ENCODE measurements around the gene CCNY. TPM values are rescaled to one million over a fixed set of nuclear protein-coding genes. Genes with fewer than 3 reads are reported as not detected.
A peak's percentile ranks its signal among the peaks of the same experiment; 100 is the strongest.

CCNY gene
- total RNA-seq, 1 donor from 2014 or later: 81.1 TPM

DNA sequence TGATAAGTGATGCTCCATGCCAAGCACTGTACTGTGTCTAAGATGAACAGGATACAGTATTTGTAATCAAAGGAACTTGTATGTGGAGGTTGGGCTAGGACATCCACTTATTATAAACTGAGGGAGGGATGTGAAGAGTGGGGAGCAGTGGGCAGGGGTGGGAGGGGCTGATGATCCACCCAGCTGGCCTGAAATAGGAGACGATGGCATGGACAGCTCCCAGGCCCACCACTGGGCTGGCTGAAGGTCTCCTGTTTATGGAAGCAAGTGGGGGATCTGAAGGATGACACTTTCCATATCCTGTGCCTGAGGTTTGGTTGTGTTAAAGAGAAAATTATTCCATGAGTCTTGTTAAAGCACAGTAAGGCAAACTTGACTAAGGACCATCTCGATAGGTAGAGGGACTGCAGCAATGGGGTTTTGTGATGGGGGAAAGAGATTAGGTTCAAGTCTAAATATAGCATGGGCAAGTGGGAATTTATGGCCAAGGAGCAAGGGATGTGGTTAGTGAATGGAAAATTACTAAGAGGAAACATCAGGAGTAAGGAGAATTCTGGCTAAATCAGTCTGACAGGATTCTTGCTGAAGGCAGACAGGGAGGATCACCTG lies 124.6 kb downstream of the CCNY start:
- TF ChIP-seq, protein P1, sequence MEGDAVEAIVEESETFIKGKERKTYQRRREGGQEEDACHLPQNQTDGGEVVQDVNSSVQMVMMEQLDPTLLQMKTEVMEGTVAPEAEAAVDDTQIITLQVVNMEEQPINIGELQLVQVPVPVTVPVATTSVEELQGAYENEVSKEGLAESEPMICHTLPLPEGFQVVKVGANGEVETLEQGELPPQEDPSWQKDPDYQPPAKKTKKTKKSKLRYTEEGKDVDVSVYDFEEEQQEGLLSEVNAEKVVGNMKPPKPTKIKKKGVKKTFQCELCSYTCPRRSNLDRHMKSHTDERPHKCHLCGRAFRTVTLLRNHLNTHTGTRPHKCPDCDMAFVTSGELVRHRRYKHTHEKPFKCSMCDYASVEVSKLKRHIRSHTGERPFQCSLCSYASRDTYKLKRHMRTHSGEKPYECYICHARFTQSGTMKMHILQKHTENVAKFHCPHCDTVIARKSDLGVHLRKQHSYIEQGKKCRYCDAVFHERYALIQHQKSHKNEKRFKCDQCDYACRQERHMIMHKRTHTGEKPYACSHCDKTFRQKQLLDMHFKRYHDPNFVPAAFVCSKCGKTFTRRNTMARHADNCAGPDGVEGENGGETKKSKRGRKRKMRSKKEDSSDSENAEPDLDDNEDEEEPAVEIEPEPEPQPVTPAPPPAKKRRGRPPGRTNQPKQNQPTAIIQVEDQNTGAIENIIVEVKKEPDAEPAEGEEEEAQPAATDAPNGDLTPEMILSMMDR (IDR thresholded peaks at IDR 0.05; ENCODE audit: borderline replicate concordance): no peak

GRCh38 chr10:35462491-35462934 lies 126.2 kb downstream of the CCNY start:
- Histone ChIP-seq H3K27me3 (ENCODE audit: low read depth) (no peaks in the 10 kb centered on the region), H3K4me1 (peaks cover 100% of the 10 kb centered on the region), H3K4me3 (no peak overlapping the region), H3K9me3 (replicated peaks) (no peaks in the 10 kb centered on the region), H3K36me3 (no peaks in the 10 kb centered on the region), H3K27ac (replicated peaks) (peak overlapping the region; percentile 73)
- intact Hi-C loops (cut with micrococcal nuclease): no loop called here
- DNase-seq: no peak
- TF ChIP-seq, protein P1 (IDR thresholded peaks at IDR 0.05; ENCODE audit: borderline replicate concordance): no peak

More for the DNA sequence above, 124.6 kb downstream of the CCNY start:
- H3K9me3 ChIP-seq (replicated peaks): no peaks in the 10 kb centered on the region
- peaks cover 100% of the 10 kb centered on the region for H3K4me1 ChIP-seq
- H3K27ac ChIP-seq (replicated peaks): peak overlapping the region; percentile 34
- intact Hi-C loops (cut with micrococcal nuclease): no loop called here
- H3K27me3 ChIP-seq (ENCODE audit: low read depth): no peaks in the 10 kb centered on the region
- H3K4me3 ChIP-seq: no peak overlapping the region
- no peak for DNase-seq
- no peaks in the 10 kb centered on the region for H3K36me3 ChIP-seq

DNA sequence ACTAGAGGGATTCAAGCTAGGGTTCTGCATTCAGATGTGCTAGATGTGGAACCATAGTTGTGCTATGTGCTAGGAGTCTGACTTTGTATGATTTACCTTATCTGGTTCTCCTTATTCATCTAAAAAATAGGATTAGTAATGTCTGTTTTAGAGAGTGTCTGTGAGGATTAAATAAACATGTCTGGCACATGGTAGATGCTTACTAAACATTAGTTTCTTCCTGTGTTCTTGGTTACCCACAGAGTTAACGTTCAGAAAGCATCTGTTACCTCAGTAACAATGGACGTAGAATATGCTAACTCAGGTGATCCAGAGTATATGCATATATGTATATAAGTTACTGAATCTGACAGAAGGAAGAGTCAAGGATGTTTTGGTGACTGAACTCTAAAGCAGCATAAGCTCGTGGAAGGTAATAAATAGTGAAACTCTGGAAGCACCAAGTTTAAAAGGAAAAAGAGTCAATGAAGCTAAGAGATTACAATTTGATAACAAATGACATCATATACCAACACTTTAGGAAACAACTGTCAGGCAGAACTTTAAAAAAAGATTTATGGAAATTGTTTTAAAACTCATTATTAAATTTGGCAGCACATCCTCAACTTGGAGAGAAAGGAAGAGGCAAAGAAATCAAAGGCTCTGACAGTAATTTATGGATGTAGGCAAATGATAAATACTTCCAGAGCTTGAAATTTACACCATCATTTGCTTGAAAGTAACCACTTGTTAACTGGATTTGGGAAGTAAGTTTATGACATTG lies 127.0 kb downstream of the CCNY start:
- DNase-seq: no peak
- peak overlapping the region; percentile 73 for H3K27ac ChIP-seq (replicated peaks)
- TF ChIP-seq, protein P1 (IDR thresholded peaks at IDR 0.05; ENCODE audit: borderline replicate concordance): no peak

DNA sequence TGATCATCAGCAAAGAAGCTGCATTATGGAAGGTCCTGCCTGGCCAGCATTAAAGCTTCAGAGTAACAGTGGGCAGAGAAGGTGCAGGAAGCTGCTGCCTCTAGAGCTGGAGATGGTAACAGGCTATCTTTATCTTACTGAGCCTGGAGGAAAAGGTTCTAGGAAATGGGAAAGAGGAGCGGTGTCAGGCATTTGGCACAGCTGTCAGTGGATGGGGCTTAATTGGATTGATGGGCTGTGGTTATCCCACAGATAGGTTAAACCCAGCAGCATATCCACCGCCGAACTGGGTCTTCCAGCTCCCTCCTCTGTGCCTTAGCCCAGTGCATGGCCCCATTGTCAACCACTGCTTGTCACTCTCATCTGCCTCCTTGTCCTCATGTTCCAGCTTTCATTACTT lies 127.6 kb downstream of the CCNY start:
- Histone ChIP-seq H3K27me3 (ENCODE audit: low read depth) (no peaks in the 10 kb centered on the region), H3K36me3 (no peaks in the 10 kb centered on the region), H3K4me3 (no peak overlapping the region), H3K27ac (replicated peaks) (peak overlapping the region; percentile 73), H3K4me1 (peaks cover 100% of the 10 kb centered on the region), H3K9me3 (replicated peaks) (no peaks in the 10 kb centered on the region)
- intact Hi-C loops (cut with micrococcal nuclease): no loop called here
- TF ChIP-seq, protein P1 (IDR thresholded peaks at IDR 0.05; ENCODE audit: borderline replicate concordance): no peak
- no peak for DNase-seq

More for the DNA sequence above, 127.0 kb downstream of the CCNY start:
- intact Hi-C loops (cut with micrococcal nuclease): no loop called here
- peaks cover 100% of the 10 kb centered on the region for H3K4me1 ChIP-seq
- no peaks in the 10 kb centered on the region for H3K36me3 ChIP-seq
- H3K4me3 ChIP-seq: no peak overlapping the region
- no peaks in the 10 kb centered on the region for H3K27me3 ChIP-seq (ENCODE audit: low read depth)
- no peaks in the 10 kb centered on the region for H3K9me3 ChIP-seq (replicated peaks)

DNA sequence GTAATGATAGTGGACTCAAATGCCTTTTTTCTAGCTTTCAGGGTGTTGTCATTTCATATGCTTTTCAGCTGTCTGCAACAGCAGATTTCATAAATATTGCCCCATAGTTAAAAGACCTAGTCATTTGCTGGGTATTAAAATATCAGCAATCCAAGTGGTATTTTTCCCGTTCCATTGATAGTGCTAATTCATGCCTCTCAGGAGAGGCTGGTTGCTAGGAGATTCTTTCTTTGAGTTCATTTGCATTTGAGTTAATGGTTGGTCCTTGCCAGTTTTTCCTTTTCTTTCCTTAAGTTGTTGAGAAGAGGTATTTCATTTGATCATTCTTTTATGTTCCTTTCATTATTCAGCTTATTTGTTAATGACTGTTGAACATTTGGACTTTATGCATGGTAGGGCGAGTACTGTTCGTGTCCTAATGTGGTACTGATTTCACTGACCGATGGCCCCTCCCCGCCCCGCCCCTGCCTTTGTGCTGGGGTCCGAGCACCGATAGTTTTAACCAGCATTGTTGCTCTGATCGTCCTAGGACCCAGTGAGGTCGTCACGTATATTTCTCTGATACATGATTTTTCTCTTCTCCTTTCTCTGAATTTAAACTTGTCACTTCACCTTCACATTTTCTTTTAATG lies 128.6 kb downstream of the CCNY start:
- H3K4me1 ChIP-seq: peaks cover 100% of the 10 kb centered on the region
- intact Hi-C loops (cut with micrococcal nuclease): no loop called here
- peak overlapping the region; percentile 73 for H3K27ac ChIP-seq (replicated peaks)
- H3K27me3 ChIP-seq (ENCODE audit: low read depth): no peaks in the 10 kb centered on the region
- DNase-seq: no peak
- TF ChIP-seq, protein P1 (IDR thresholded peaks at IDR 0.05; ENCODE audit: borderline replicate concordance): no peak
- H3K4me3 ChIP-seq: no peak overlapping the region
- no peaks in the 10 kb centered on the region for H3K36me3 ChIP-seq
- no peaks in the 10 kb centered on the region for H3K9me3 ChIP-seq (replicated peaks)

Measured in left ventricle myocardium inferior (tissue), 1 donor.